ENCODE measurements around the gene HID1. TPM values are rescaled to one million over a fixed set of nuclear protein-coding genes. Genes with fewer than 3 reads are reported as not detected.

Gene HID1
- total and polyA plus RNA-seq, 2 experiments from 2014 or later: 8.7 to 10.9 TPM

- Mint-ChIP-seq H3K9me3 (no peaks in the 10 kb centered on the region), H3K4me1 (peaks cover 9% of the 10 kb centered on the region; the same call in 2 of the 3 replicates), H3K27me3 (ENCODE audit: insufficient read depth, low read depth, poor library complexity) (peaks cover 10% of the 10 kb centered on the region), H3K4me3 (no peak overlapping the region), H3K36me3 (ENCODE audit: low read depth) (no peaks in the 10 kb centered on the region), H3K27ac (no peak overlapping the region)
- Histone ChIP-seq H3F3A (replicated peaks; ENCODE audit: low read depth) (no peaks in the 10 kb centered on the region), H3K79me2 (replicated peaks; ENCODE audit: insufficient read depth) (no peaks in the 10 kb centered on the region), H3K36me3 (ENCODE audit: insufficient read depth) (no peaks in the 10 kb centered on the region), H3K27me3 (ENCODE audit: insufficient read depth) (no peaks in the 10 kb centered on the region), H3K4me2 (no peak overlapping the region), H3K4me1 (ENCODE audit: insufficient read depth) (peaks cover 5% of the 10 kb centered on the region; the same call in 1 of the 2 replicates), H2AFZ (no peak overlapping the region), H4K20me1 (replicated peaks; ENCODE audit: insufficient read depth) (no peaks in the 10 kb centered on the region), H3K4me3 (no peak overlapping the region), H3K27ac (ENCODE audit: low read depth) (no peak overlapping the region), H3K9me2 (ENCODE audit: insufficient read depth) (no peaks in the 10 kb centered on the region)
- no peak for TF ChIP-seq CTCF (conservative IDR thresholded peaks at IDR 0.05; ENCODE audit: low read depth in 2 of 2)
- TF ChIP-seq JUNB (IDR thresholded peaks at IDR 0.05; ENCODE audit: unreplicated experiment): no peak
- TF ChIP-seq ZNF462 (CRISPR knock-in tag; IDR thresholded peaks at IDR 0.05): no peak
- TF ChIP-seq STAT1 (IDR thresholded peaks at IDR 0.05; ENCODE audit: unreplicated experiment): no peak
- no peak for TF ChIP-seq NANOG (IDR thresholded peaks at IDR 0.05; ENCODE audit: borderline replicate concordance)
- no peak for TF ChIP-seq ZNF331 (CRISPR knock-in tag; IDR thresholded peaks at IDR 0.05; ENCODE audit: low read depth)
- TF ChIP-seq ETS1 (IDR thresholded peaks at IDR 0.05): no peak
- no peak for TF ChIP-seq ZNF114 (CRISPR knock-in tag; IDR thresholded peaks at IDR 0.05)
- TF ChIP-seq EZH2phosphoT487 (IDR thresholded peaks at IDR 0.05; ENCODE audit: unreplicated experiment): no peak
- no peak for TF ChIP-seq POLR2AphosphoS5 (IDR thresholded peaks at IDR 0.05; ENCODE audit: low read depth)
- TF ChIP-seq CREB1 (CRISPR knock-in tag; IDR thresholded peaks at IDR 0.05; ENCODE audit: low read depth): no peak
- no peak for TF ChIP-seq EZH2 (IDR thresholded peaks at IDR 0.05; ENCODE audit: low read depth, unreplicated experiment)
- TF ChIP-seq REST (IDR thresholded peaks at IDR 0.05; ENCODE audit: unreplicated experiment): no peak
- peak; percentile 20 for ATAC-seq
- no peak for DNase-seq (ENCODE audit: low spot score)
Measured at GRCh38 chr17:74950207-74950606, 22.4 kb downstream of the HID1 start.

Data from GM23338 (cell line).